Breast epithelium (tissue), 4 donors: ENCODE measurements around the gene NME3. TPM values are rescaled to one million over a fixed set of nuclear protein-coding genes. Genes with fewer than 3 reads are reported as not detected.

Source experiments
- DNase-seq, 2 donors: peaks; one replicate each; pipeline ENCODE4 v3.0.0-alpha.2; 2019; ENCODE audit warnings: low spot score in 2 of 2
- H3K27ac ChIP-seq, 2 donors: fragments of 200-600 bp; sonication (generic) in 1 of 2; one replicate each; pipeline ENCODE4 v1.5.1; 2016 to 2019; ENCODE audit warnings: mild to moderate bottlenecking in 1 of 2
- H3K27me3 ChIP-seq, 2 donors: fragments of 200-600 bp; sonication (generic) in 1 of 2; one replicate each; pipeline versions ENCODE4 v1.5.1 to v1.6.0; 2017 to 2019; ENCODE audit warnings: control low read depth in 1 of 2, mild to moderate bottlenecking in 1 of 2
- H3K36me3 ChIP-seq: fragments of 200-600 bp; one replicate; pipeline ENCODE4 v1.5.1; 2019
- H3K4me1 ChIP-seq, 2 donors: fragments of 200-600 bp; sonication (generic); one replicate each; pipeline ENCODE4 v1.5.1; 2016 to 2019; ENCODE audit warnings: control low read depth in 1 of 2
- H3K4me3 ChIP-seq, 3 donors: fragments of 200-600 bp; sonication (generic); 1 replicate in 2 of 3; 2 replicates in 1 of 3; pipeline ENCODE4 v1.5.1; 2016 to 2019; ENCODE audit warnings: mild to moderate bottlenecking in 3 of 3, moderate library complexity in 2 of 3
- H3K9me3 ChIP-seq, 2 donors: fragments of 200-600 bp; sonication (generic) in 1 of 2; one replicate each; pipeline ENCODE4 v1.5.1; 2016 to 2019; ENCODE audit warnings: control low read depth in 1 of 2
- POLR2A ChIP-seq: fragments of 450-650 bp; IDR thresholded peaks from one replicate; pipeline ENCODE4 v1.6.1; 2016; ENCODE audit warnings: antibody characterized with exemption, mild to moderate bottlenecking, moderate library complexity
- POLR2AphosphoS5 ChIP-seq, 3 donors: sonication (generic); formaldehyde crosslinking; IDR thresholded peaks; one replicate each; pipeline ENCODE4 v1.6.1; 2017; ENCODE audit warnings: antibody characterized with exemption in 3 of 3
- intact Hi-C: fragments of 100-400 bp; cut with DNase I; formaldehyde crosslinking; loops from one replicate; pipeline ENCODE4 v1.15.1; 2023; ENCODE audit warnings: low total_unique reads
- total RNA-seq, 3 donors: library from RNA; depleted of rRNA; stranded (reverse); fragments of >200 nt; gene quantifications; one replicate each; pipeline ENCODE4 v1.1.0, GENCODE V29; 2016
- TF ChIP-seq, protein P1 (sequence below), 3 donors: fragments of 450-650 bp; IDR thresholded peaks; one replicate each; pipeline ENCODE4 v1.5.1; 2016 to 2017; ENCODE audit warnings: antibody characterized with exemption in 3 of 3, mild to moderate bottlenecking in 3 of 3, moderate library complexity in 3 of 3

Gene NME3
- total RNA-seq, 3 donors from 2014 or later: 86.6 to 119 (median 115) TPM

DNA sequence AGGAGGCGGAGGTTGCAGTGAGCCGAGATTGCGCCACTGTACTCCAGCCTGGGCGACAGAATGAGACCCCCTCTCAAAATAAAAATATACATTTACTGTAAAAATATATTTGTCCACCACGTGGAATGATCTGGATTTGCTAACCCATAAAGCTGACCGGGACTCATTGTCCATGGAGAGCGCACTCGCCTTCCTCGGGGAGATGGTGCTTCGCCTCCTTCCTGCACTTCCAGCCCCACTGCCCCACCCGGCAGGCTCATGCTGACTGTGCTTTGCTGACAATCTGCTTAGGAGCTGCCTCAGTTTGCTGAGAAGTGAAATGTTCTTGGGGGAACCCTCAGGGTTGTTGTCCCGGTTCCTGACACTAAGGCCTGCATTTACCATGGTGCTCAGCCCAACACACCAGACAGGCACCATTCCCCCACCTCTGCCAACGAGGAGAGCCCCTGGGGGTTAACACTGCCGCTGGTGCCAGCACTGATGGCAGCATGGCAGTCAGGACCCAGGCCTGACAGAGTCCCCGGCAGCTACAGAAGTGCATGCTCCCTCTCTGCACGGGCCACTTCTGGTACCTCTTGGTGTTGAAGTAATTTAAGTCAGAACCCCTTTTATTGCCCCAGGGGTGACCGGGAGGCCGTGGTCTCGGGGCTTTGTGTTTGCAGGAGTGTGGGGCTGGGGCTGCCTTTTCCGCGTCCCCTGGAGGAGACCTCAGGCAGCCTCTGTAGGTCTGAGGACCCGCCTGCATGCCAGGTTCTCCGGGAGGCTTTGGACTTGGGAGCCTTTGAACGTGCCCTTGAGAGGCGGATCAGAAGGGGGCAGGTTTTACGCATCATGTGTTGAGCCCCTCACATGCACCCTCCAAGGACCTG is 13.9 kb upstream of the NME3 start:
- no peak for DNase-seq
- Histone ChIP-seq H3K4me3 (no peak overlapping the region), H3K36me3 (no peaks in the 10 kb centered on the region), H3K4me1 (peaks cover 0 to 15% of the 10 kb centered on the region in 2 donors), H3K27ac (no peak overlapping the region), H3K9me3 (no peaks in the 10 kb centered on the region), H3K27me3 (no peaks in the 10 kb centered on the region)
- intact Hi-C loops: no loop called here
- TF ChIP-seq, protein P1, sequence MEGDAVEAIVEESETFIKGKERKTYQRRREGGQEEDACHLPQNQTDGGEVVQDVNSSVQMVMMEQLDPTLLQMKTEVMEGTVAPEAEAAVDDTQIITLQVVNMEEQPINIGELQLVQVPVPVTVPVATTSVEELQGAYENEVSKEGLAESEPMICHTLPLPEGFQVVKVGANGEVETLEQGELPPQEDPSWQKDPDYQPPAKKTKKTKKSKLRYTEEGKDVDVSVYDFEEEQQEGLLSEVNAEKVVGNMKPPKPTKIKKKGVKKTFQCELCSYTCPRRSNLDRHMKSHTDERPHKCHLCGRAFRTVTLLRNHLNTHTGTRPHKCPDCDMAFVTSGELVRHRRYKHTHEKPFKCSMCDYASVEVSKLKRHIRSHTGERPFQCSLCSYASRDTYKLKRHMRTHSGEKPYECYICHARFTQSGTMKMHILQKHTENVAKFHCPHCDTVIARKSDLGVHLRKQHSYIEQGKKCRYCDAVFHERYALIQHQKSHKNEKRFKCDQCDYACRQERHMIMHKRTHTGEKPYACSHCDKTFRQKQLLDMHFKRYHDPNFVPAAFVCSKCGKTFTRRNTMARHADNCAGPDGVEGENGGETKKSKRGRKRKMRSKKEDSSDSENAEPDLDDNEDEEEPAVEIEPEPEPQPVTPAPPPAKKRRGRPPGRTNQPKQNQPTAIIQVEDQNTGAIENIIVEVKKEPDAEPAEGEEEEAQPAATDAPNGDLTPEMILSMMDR (IDR thresholded peaks at IDR 0.05): no peak
- TF ChIP-seq POLR2A (no peak), POLR2AphosphoS5 (IDR thresholded peaks at IDR 0.05) (no peak)

- TF ChIP-seq POLR2A (no peak), POLR2AphosphoS5 (IDR thresholded peaks at IDR 0.05) (peak; percentile 25 to 76 (median 75))
- TF ChIP-seq, protein P1 (IDR thresholded peaks at IDR 0.05): no peak
- intact Hi-C loops: no loop called here
- Histone ChIP-seq H3K4me3 (peak within 1 kb of the TSS; percentile 77 to 96 (median 94)), H3K27ac (peak within 1 kb of the TSS; percentile 83 to 91), H3K36me3 (no peaks in the 10 kb centered on the region), H3K27me3 (no peaks in the 10 kb centered on the region), H3K4me1 (peaks cover 0 to 15% of the 10 kb centered on the region in 2 donors), H3K9me3 (no peaks in the 10 kb centered on the region)
- DNase-seq: peak; percentile 100
Observed at GRCh38 chr16:1782408-1783264, 11.3 kb upstream of the NME3 start, which contains the start of the genes NUBP2 and SPSB3. NUBP2 (plus strand) TSS chr16:1782960; CDS start chr16:1783021, 61 bp downstream. SPSB3 (minus strand) TSS chr16:1782571; CDS start chr16:1781483, 1,088 bp downstream.

DNA sequence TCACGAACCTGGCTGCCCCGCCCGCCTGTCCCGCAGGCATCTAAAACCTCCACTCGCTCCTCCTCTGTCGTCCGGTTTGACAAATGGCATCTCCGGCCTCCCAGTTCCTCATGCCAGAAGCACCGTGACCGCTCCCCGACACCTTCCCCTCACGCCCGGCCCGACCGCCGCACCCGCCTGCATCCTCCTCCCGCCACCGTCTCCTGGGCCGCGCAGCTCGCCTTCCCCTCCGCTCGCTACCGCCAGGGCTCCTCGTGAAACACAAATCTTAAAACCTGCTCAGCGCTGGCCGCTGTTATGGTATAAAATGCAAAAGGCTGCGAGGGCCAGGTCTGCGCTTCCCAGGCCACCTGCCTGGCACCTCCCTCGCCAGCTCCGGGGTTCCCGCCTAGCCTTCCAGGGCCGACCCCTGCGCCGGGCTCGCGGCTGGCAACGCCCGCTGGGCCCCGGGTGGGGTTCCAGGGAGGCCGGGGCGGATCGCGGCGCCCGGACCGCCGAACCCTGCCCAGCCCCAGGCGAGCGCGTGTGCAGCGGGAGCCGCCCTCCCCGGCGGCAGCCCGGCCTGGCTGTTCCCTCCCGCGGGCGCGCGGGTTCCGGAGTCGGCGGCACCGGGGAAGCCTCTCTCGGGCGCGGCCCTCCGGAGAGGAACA is 10.5 kb upstream of the NME3 start:
- H3K9me3 ChIP-seq: no peaks in the 10 kb centered on the region
- DNase-seq: no peak
- H3K27me3 ChIP-seq: no peaks in the 10 kb centered on the region
- peak overlapping the region; percentile 77 to 96 (median 94) for H3K4me3 ChIP-seq
- H3K27ac ChIP-seq: peak overlapping the region; percentile 83 to 91
- peaks cover under 1% of the 10 kb centered on the region for H3K36me3 ChIP-seq
- H3K4me1 ChIP-seq: peaks cover 0 to 15% of the 10 kb centered on the region in 2 donors
- intact Hi-C loops: no loop called here
- no peak for TF ChIP-seq POLR2A
- TF ChIP-seq, protein P1 (IDR thresholded peaks at IDR 0.05): peak; percentile 15 to 18 (median 16)

DNA sequence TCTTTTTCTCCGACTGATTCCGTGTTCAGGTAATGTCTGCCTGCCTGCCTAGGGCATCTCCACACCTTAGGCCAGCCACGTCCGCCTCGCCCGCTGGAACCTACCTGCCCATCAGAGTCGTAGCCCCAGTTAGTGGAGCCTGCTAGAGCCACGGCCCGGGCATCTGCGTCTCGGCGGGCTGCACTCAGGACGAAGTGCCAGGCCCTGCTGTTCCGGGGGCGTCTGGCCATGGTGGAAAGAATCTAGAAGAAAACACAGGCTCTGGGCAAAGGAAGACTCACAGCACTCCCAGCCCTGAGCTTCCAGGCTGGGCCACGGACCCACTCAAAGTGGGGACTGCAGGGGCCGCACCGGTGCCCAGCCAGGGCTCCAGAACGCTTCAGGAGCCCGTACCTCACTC is 9.9 kb upstream of the NME3 start:
- peak overlapping the region; percentile 77 to 96 (median 94) for H3K4me3 ChIP-seq
- peak overlapping the region; percentile 83 to 91 for H3K27ac ChIP-seq
- intact Hi-C loops: no loop called here
- peaks cover 0 to 15% of the 10 kb centered on the region in 2 donors for H3K4me1 ChIP-seq
- no peak for DNase-seq
- TF ChIP-seq POLR2A (no peak), POLR2AphosphoS5 (IDR thresholded peaks at IDR 0.05) (no peak)
- TF ChIP-seq, protein P1 (IDR thresholded peaks at IDR 0.05): no peak
- H3K9me3 ChIP-seq: no peaks in the 10 kb centered on the region
- H3K27me3 ChIP-seq: no peaks in the 10 kb centered on the region
- H3K36me3 ChIP-seq: peaks cover 5% of the 10 kb centered on the region
